GM11168 (cell line): ENCODE results near the gene MGLL.

Experiments used
- in situ Hi-C: fragments of 300-500 bp; cut with MboI; formaldehyde crosslinking; loops from one replicate; pipeline ENCODE4 v1.12.0; 2022; ENCODE audit warnings: low sequenced_read_pairs; ENCODE audit not compliant: unreplicated experiment

Gene MGLL

GRCh38 chr3:127815001-127815400, 7.3 kb downstream of the MGLL start:
- in situ Hi-C loops: no loop called here

- in situ Hi-C loops: no loop called here
These were observed 8.0 kb downstream of the MGLL start for GRCh38 chr3:127814325-127814781.

GRCh38 chr3:127812151-127812550, 10.2 kb downstream of the MGLL start:
- in situ Hi-C loops: no loop called here

DNA sequence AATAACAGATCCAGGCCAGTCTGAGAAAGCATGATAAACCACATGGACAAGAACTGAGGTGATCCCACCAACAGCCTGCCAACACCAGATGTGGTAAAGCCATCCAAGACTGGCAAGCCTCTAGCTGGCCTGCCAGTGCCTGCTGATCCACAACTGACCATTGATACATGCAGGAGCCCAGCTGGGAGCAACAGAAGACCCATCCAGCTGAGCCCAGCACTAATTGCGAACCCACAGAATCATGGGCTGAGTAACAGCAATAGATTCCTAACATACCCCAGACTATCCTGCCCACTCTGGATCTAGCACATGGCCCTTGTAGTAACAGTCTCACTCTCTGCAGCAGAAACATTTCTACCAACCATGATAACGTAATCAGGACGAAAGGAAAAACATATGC, 10.6 kb downstream of the MGLL start:
- in situ Hi-C loops: no loop called here

DNA sequence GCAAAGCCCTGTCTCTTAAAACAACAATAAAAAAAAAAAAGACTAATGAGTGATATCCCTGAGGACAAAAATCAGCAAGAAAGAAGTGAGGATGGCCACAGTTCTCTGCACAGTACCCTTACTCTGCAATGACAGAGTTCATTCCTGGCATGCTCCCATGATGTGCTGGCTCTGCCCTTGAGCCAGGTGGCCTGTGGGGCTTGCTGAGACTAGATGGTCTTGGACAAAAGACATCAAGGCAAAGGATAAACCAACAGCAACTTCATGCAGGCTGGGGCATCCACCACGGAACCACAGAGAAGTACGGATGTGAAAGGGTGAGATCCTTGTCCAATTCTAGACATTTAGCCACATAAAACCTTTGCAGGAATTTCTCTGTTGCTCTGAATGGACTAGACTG, 12.7 kb downstream of the MGLL start:
- in situ Hi-C loops: no loop called here

DNA sequence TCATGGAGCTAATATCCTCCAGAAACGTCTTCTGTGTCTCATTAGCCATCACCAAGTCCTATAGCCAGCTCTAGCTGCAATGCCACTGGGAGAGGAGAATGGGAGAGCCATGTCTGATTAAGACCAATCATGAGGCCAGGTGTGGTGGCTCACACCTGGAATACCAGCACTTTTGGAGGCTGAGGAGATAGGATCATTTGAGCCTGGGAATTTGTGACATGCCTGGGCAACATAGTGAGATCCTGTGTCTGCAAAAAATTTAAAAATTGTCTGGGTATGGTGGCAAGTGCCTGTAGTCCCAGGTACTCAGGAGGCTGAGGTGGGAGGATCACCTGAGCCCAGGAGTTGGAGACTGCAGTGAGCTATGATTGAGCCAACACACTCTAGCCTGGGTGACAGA, 13.1 kb downstream of the MGLL start:
- in situ Hi-C loops: no loop called here

DNA sequence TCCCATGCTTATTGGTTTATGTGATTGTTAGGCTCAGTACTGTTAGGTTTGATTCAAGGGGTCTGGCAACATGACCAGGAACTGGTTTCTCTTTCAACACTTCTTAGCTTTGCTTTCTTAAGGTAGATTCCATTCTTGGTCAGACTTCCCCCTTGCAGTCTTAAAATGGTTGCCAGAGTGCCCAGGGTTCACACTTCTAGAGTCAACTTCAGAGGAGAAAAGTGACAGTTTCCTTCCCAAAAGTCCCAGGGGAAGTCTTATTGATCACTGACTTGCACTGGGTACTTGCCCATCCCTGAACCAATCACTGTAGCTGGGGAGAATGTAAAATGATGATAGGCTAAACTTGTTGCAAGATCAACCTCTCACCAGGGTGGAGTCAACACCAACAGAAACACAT, 14.1 kb downstream of the MGLL start:
- in situ Hi-C loops: no loop called here

GRCh38 chr3:127805026-127805753, 17.1 kb downstream of the MGLL start:
- in situ Hi-C loops: no loop called here

DNA sequence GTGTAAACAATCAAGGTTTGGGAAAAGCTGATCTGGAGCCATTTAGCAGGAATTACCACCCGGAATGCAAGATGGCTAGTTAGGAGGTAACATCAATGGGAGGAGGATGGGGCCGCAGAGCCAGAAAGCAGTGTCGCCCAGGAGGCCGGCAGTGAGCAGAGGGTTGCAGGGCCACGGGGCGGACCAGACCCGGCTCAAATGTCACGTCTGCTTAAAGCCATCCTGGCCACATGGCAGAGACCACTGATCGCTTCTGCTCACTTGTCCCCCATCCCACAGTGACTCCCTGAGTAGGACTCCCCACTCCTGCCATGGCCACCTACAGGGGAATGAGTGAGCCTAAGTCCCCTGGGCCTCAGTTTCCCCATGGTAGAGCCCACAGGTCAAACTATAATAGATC, 18.2 kb downstream of the MGLL start:
- in situ Hi-C loops: no loop called here

GRCh38 chr3:127803619-127804018, 18.7 kb downstream of the MGLL start:
- in situ Hi-C loops: no loop called here

DNA sequence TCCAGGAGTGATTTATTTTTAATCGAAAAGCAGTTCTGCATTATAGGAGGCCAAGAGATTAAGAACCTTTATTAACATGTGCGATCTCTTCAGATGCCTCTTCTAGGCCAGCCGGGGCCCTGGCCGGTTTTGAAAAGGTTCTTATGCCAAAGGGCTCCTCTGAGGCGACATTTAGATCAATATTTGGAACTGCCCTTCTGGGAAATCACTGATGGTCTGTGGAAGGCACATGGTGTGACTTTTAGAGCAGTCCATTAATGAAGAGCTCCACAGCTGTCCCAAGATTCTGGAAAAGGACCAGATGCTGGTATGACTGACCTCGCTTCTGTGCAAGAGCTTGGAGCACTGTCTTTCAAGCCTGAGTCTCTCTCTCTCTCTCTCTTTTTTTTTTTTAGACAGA, 19.7 kb downstream of the MGLL start:
- in situ Hi-C loops: no loop called here

GRCh38 chr3:127801731-127802313, 20.5 kb downstream of the MGLL start:
- in situ Hi-C loops: no loop called here

DNA sequence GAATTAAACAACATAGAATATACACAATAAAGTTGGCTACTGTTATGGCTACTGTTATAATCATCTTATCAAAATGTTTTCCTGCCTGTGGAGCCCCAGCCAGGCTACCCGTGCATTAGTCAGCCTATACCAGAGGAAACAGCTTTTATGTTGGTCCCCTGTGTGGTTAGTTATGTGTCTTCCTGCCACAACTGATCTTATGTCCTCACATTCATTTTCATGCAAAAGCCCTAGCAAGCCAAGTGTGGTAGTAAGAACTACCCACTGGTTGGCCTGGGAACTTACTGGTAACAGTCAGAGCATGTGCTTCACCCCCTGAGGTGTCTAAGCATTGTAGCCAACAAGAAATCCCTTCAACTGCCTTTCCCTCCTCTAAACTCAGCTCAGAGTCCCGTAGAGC, 21.8 kb downstream of the MGLL start:
- in situ Hi-C loops: no loop called here

- in situ Hi-C loops: no loop called here
These were observed 22.7 kb downstream of the MGLL start for GRCh38 chr3:127799476-127800222.

DNA sequence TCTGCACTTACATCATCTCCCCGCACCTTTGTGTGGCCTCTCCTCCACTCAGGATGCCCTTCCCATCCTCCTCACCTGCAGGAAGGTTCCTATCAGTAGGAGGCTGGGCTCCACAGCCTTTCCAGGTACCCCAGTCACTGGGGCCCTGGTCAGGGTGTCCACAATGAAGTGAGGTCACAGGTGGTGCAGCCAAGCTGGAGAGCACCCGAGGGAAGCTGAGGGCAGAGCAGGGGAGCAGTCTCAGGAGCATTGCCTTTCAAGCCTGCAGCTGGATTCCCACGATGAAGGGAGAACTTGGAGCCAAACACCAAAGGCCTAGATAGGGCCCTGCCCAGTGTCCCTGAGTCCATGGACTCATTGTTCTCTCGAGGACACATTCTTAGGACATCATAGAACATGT, 23.6 kb downstream of the MGLL start:
- in situ Hi-C loops: no loop called here

- in situ Hi-C loops: no loop called here
These were observed 25.5 kb downstream of the MGLL start for GRCh38 chr3:127796831-127797150.

DNA sequence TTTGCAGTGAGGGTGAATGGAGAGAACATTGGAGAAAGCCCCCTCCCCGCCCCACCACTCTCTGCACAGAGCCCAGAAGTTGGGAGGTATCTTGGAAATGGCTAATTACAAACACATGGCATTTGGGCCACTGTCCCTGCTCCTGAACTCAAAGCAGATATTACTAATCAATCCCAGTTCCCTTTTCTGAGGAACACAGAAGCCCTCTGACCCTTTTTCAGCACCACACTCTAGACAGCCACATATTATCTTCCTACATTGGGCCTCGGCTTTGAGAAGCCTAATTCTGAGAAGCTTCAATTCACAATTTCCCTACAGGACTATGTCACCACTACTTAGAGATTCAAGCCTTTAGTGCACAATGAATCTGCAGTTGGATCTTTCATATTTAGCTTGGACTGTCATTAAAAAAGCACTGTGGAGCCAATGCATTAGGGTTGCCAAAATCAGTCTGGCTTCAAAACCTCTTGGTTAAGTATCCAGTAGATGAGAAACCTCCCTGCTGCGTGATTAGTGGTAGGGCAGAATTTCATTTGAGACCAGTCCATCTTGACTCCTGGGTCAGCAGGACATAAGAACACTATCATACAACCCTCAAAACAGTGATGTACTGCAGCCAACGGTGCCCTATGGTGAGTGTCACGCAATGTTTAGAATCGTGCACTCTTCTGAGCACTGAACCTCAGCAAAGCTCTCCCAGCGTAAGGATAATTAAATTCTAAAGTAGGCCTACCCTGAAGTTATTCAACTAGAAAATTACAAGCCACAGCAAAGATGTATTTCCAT, 26.1 kb downstream of the MGLL start:
- in situ Hi-C loops: no loop called here

DNA sequence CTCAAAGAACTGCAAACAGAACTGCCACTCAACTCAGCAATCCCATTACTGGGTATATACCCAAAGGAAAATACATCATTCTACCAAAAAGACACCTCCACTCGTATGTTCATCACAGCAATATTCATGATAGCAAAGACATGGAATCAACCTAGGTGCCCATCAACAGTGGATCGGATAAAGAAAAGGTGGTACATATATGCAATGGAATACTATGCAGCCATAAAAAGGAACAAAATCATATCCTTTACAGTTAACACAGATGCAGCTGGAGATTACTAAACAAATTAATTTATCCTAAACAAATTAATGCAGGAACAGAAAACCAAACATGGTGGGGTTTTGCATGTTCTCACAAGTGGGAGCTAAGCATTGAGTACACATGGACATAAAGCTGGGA, 27.3 kb downstream of the MGLL start:
- in situ Hi-C loops: no loop called here

- in situ Hi-C loops: no loop called here
These were observed 27.9 kb downstream of the MGLL start for GRCh38 chr3:127794402-127794801.

GRCh38 chr3:127792541-127793292, 29.6 kb downstream of the MGLL start:
- in situ Hi-C loops: no loop called here
